ENCODE data around the gene CTDP1. TPM values are rescaled to one million over a fixed set of nuclear protein-coding genes. Genes with fewer than 3 reads are reported as not detected.

Gene CTDP1
- total RNA-seq, 1 donor, result 20.7 TPM

GRCh38 chr18:79774111-79774510, 94.5 kb downstream of the CTDP1 start:
- TF ChIP-seq CTCF (IDR thresholded peaks at IDR 0.05; ENCODE audit: insufficient read depth, low read depth, low read length), result no peak
- no peak overlapping the region for H3K4me3 ChIP-seq (ENCODE audit: low read depth, low read length)
- DNase-seq (ENCODE audit: low read depth), result no peak

- TF ChIP-seq CTCF (IDR thresholded peaks at IDR 0.05; ENCODE audit: insufficient read depth, low read depth, low read length), result no peak
- DNase-seq (ENCODE audit: low read depth), result no peak
- H3K4me3 ChIP-seq (ENCODE audit: low read depth, low read length), result no peak overlapping the region
Measured at GRCh38 chr18:79775441-79776221, 96.0 kb downstream of the CTDP1 start.

- DNase-seq (ENCODE audit: low read depth), result no peak
- no peak for TF ChIP-seq CTCF (IDR thresholded peaks at IDR 0.05; ENCODE audit: insufficient read depth, low read depth, low read length)
Measured at GRCh38 chr18:79776674-79777073, 97.1 kb downstream of the CTDP1 start.

GRCh38 chr18:79778291-79778791, 98.7 kb downstream of the CTDP1 start:
- H3K4me3 ChIP-seq (ENCODE audit: low read depth, low read length), result no peak overlapping the region
- no peak for TF ChIP-seq CTCF (IDR thresholded peaks at IDR 0.05; ENCODE audit: insufficient read depth, low read depth, low read length)
- DNase-seq (ENCODE audit: low read depth), result no peak

More at GRCh38 chr18:79776674-79777073, 97.1 kb downstream of the CTDP1 start:
- H3K4me3 ChIP-seq (ENCODE audit: low read depth, low read length), result no peak overlapping the region

GRCh38 chr18:79779021-79779699, 99.6 kb downstream of the CTDP1 start:
- no peak for DNase-seq (ENCODE audit: low read depth)
- H3K4me3 ChIP-seq (ENCODE audit: low read depth, low read length), result no peak overlapping the region
- no peak for TF ChIP-seq CTCF (IDR thresholded peaks at IDR 0.05; ENCODE audit: insufficient read depth, low read depth, low read length)

GRCh38 chr18:79779700-79780190, 100.1 kb downstream of the CTDP1 start:
- H3K4me3 ChIP-seq (ENCODE audit: low read depth, low read length), result no peak overlapping the region
- DNase-seq (ENCODE audit: low read depth), result no peak
- TF ChIP-seq CTCF (IDR thresholded peaks at IDR 0.05; ENCODE audit: insufficient read depth, low read depth, low read length), result no peak

Data from fibroblast of villous mesenchyme (primary cell).